Naive thymus-derived CD4-positive, alpha-beta T cell (primary cell): ENCODE results near the gene ZNF280D. TPM values are rescaled to one million over a fixed set of nuclear protein-coding genes. Genes with fewer than 3 reads are reported as not detected.

Experiments used
- ATAC-seq: fragments of 150-1000 bp; cut with Tn5 transposase; 2 replicates; pipeline ENCODE4 v1.10.0; 2021; ENCODE audit warnings: mild to moderate bottlenecking, moderate library complexity
- CTCF ChIA-PET: fragments of 350-600 bp; sonication (Branson Sonifier 250); formaldehyde crosslinking; loops from one replicate; lab custom pipeline; 2021; ENCODE audit warnings: antibody characterized with exemption; lab: Charles Lee
- POLR2A ChIA-PET: fragments of 350-600 bp; sonication (Branson Sonifier 250); formaldehyde crosslinking; loops from one replicate; lab custom pipeline; 2021; ENCODE audit warnings: antibody characterized with exemption, inconsistent platforms; lab: Charles Lee
- DNase-seq, 9 donors: peaks; one replicate each; pipeline versions ENCODE4 v3.0.0 to v3.0.0-alpha.2; 2020 to 2022; ENCODE audit warnings: mixed read lengths in 1 of 9
- H3K27ac ChIP-seq: one replicate; pipeline ENCODE4 v1.7.0; 2013; ENCODE audit warnings: mild to moderate bottlenecking, low read depth, low read length, moderate library complexity
- H3K27me3 ChIP-seq, 2 donors: one replicate each; pipeline ENCODE4 v1.7.0; 2013; ENCODE audit warnings: low read length in 2 of 2, mild to moderate bottlenecking in 2 of 2, moderate library complexity in 2 of 2; ENCODE audit not compliant: control insufficient read depth in 2 of 2, insufficient read depth in 2 of 2
- H3K36me3 ChIP-seq, 3 experiments: 1 replicate in 2 of 3; 2 replicates in 1 of 3; pipeline ENCODE4 v1.7.0; 2013; ENCODE audit warnings: low read length in 3 of 3, mild to moderate bottlenecking in 3 of 3, moderate library complexity in 1 of 3; ENCODE audit not compliant: insufficient read depth in 3 of 3, control insufficient read depth in 2 of 3
- H3K4me1 ChIP-seq, 2 donors: one replicate each; pipeline ENCODE4 v1.7.0; 2013; ENCODE audit warnings: low read length in 2 of 2, mild to moderate bottlenecking in 2 of 2, moderate library complexity in 1 of 2; ENCODE audit not compliant: control insufficient read depth in 2 of 2, insufficient read depth in 2 of 2
- H3K4me3 ChIP-seq: 2 replicates; pipeline ENCODE4 v1.7.0; 2013; ENCODE audit warnings: mild to moderate bottlenecking, low read length
- H3K9me3 ChIP-seq, 3 experiments: 1 replicate in 2 of 3; 2 replicates in 1 of 3; pipeline ENCODE4 v1.7.0; 2013; ENCODE audit warnings: low read length in 3 of 3; ENCODE audit not compliant: control insufficient read depth in 2 of 3
- H3K27ac Mint-ChIP-seq, 9 donors: one replicate each; pipeline ENCODE4 v1.8.0; 2020 to 2022; ENCODE audit warnings: mixed read lengths in 9 of 9, mild to moderate bottlenecking in 8 of 9, moderate library complexity in 5 of 9, inconsistent platforms in 2 of 9
- H3K27me3 Mint-ChIP-seq, 5 donors: one replicate each; pipeline ENCODE4 v1.8.0; 2021 to 2022; ENCODE audit warnings: mixed read lengths in 5 of 5, mild to moderate bottlenecking in 1 of 5
- H3K36me3 Mint-ChIP-seq, 5 donors: one replicate each; pipeline ENCODE4 v1.8.0; 2020 to 2022; ENCODE audit warnings: mixed read lengths in 5 of 5, mild to moderate bottlenecking in 3 of 5, inconsistent platforms in 1 of 5
- H3K4me1 Mint-ChIP-seq, 7 donors: one replicate each; pipeline ENCODE4 v1.8.0; 2020 to 2022; ENCODE audit warnings: mixed read lengths in 7 of 7, mild to moderate bottlenecking in 3 of 7, inconsistent platforms in 1 of 7
- H3K4me3 Mint-ChIP-seq, 10 donors: one replicate each; pipeline ENCODE4 v1.8.0; 2020 to 2022; ENCODE audit warnings: mild to moderate bottlenecking in 10 of 10, mixed read lengths in 10 of 10, moderate library complexity in 6 of 10, inconsistent platforms in 2 of 10
- H3K9me3 Mint-ChIP-seq, 11 donors: one replicate each; pipeline ENCODE4 v1.8.0; 2020 to 2022; ENCODE audit warnings: mixed read lengths in 11 of 11, mild to moderate bottlenecking in 4 of 11, inconsistent platforms in 1 of 11, moderate library complexity in 1 of 11
- intact Hi-C, 2 donors: fragments of 100-400 bp; cut with micrococcal nuclease; formaldehyde crosslinking; loops; one replicate each; pipeline ENCODE4 v1.15.1; 2023
- polyA plus RNA-seq, 2 donors: library from polyadenylated mRNA; unstranded; fragments of 300-500 nt; fragmentation: Illumina TruSeq; gene quantifications; one replicate each; pipeline ENCODE4 v1.2.3, GENCODE V29; 2021
- total RNA-seq, 6 experiments: library from RNA in 5 of 6; stranded (reverse) in 5 of 6; gene quantifications; 1 replicate in 5 of 6; 2 replicates in 1 of 6; pipeline ENCODE4 v1.2.3 and lab custom pipeline; 2021 to 2026

The ZNF280D gene
- total and polyA plus RNA-seq, 7 experiments from 2014 or later, result 9.3 to 59.0 (median 37.6) TPM

GRCh38 chr15:56754772-56755370, 21.6 kb upstream of the ZNF280D start:
- CTCF ChIA-PET, result interaction anchor here (0.7 kb wide), 1 partner anchor 499 kb away, joined by 3 read pairs; no protein-coding TSS in a partner anchor
- H3K27ac Mint-ChIP-seq, result no peak overlapping the region
- H3K36me3 ChIP-seq, result no peaks in the 10 kb centered on the region
- H3K27me3 ChIP-seq, result no peaks in the 10 kb centered on the region
- DNase-seq (no peak), ATAC-seq (no peak)
- no peaks in the 10 kb centered on the region for H3K4me1 ChIP-seq
- H3K36me3 Mint-ChIP-seq, result no peaks in the 10 kb centered on the region
- H3K4me3 Mint-ChIP-seq, result no peak overlapping the region
- H3K4me3 ChIP-seq, result no peak overlapping the region
- intact Hi-C loops, result no loop called here
- POLR2A ChIA-PET, result no interaction called here
- H3K27me3 Mint-ChIP-seq, result peaks cover 0 to 13% (median 7%) of the 10 kb centered on the region in 5 donors
- peaks cover 0 to 4% (median 0%) of the 10 kb centered on the region in 7 donors for H3K4me1 Mint-ChIP-seq
- peaks cover 0 to 5% (median 0%) of the 10 kb centered on the region in 11 donors for H3K9me3 Mint-ChIP-seq
- H3K9me3 ChIP-seq, result no peaks in the 10 kb centered on the region
- H3K27ac ChIP-seq, result no peak overlapping the region

GRCh38 chr15:56752986-56753385, 19.7 kb upstream of the ZNF280D start:
- no peaks in the 10 kb centered on the region for H3K4me1 ChIP-seq
- H3K9me3 Mint-ChIP-seq, result peaks cover 0 to 5% (median 0%) of the 10 kb centered on the region in 11 donors
- CTCF ChIA-PET, result no interaction called here
- no peaks in the 10 kb centered on the region for H3K36me3 Mint-ChIP-seq
- DNase-seq, result no peak
- H3K36me3 ChIP-seq, result no peaks in the 10 kb centered on the region
- H3K27ac Mint-ChIP-seq, result no peak overlapping the region
- peaks cover 0 to 13% (median 7%) of the 10 kb centered on the region in 5 donors for H3K27me3 Mint-ChIP-seq
- intact Hi-C loops, result no loop called here
- H3K27me3 ChIP-seq, result no peaks in the 10 kb centered on the region
- POLR2A ChIA-PET, result no interaction called here
- no peak overlapping the region for H3K4me3 ChIP-seq
- no peak for ATAC-seq
- H3K4me1 Mint-ChIP-seq, result peaks cover 0 to 2% (median 0%) of the 10 kb centered on the region in 7 donors
- no peaks in the 10 kb centered on the region for H3K9me3 ChIP-seq
- H3K4me3 Mint-ChIP-seq, result no peak overlapping the region
- H3K27ac ChIP-seq, result no peak overlapping the region

GRCh38 chr15:56749982-56750381, 16.7 kb upstream of the ZNF280D start:
- no peak for ATAC-seq
- intact Hi-C loops, result no loop called here
- H3K27me3 Mint-ChIP-seq, result peaks cover 5 to 8% (median 8%) of the 10 kb centered on the region in 5 donors
- H3K4me3 Mint-ChIP-seq, result no peak overlapping the region
- Histone ChIP-seq H3K27me3 (no peaks in the 10 kb centered on the region), H3K27ac (no peak overlapping the region), H3K4me1 (no peaks in the 10 kb centered on the region), H3K9me3 (no peaks in the 10 kb centered on the region), H3K4me3 (no peak overlapping the region), H3K36me3 (no peaks in the 10 kb centered on the region)
- no peak overlapping the region for H3K27ac Mint-ChIP-seq
- POLR2A ChIA-PET, result interaction anchor here (1.3 kb wide), 1 partner anchor 17 kb away, joined by 3 read pairs; the partner anchor contains the start of gene ZNF280D
- no peaks in the 10 kb centered on the region for H3K9me3 Mint-ChIP-seq
- no peaks in the 10 kb centered on the region for H3K36me3 Mint-ChIP-seq
- H3K4me1 Mint-ChIP-seq, result no peaks in the 10 kb centered on the region
- DNase-seq, result no peak
- CTCF ChIA-PET, result no interaction called here

- H3K9me3 ChIP-seq, result no peaks in the 10 kb centered on the region
- Mint-ChIP-seq H3K27ac (no peak overlapping the region), H3K36me3 (peaks cover 0 to 4% (median 0%) of the 10 kb centered on the region in 5 donors), H3K4me1 (no peaks in the 10 kb centered on the region), H3K9me3 (no peaks in the 10 kb centered on the region), H3K27me3 (peaks cover 0 to 19% (median 7%) of the 10 kb centered on the region in 5 donors), H3K4me3 (no peak overlapping the region)
- no peaks in the 10 kb centered on the region for H3K4me1 ChIP-seq
- no peak for ATAC-seq
- no peak overlapping the region for H3K4me3 ChIP-seq
- no peak for DNase-seq
- intact Hi-C loops, result no loop called here
- ChIA-PET CTCF (interaction anchor here (0.7 kb wide), 1 partner anchor 1000 kb away, joined by 3 read pairs; no protein-coding TSS in a partner anchor), POLR2A (no interaction called here)
- no peaks in the 10 kb centered on the region for H3K27me3 ChIP-seq
- H3K36me3 ChIP-seq, result no peaks in the 10 kb centered on the region
- no peak overlapping the region for H3K27ac ChIP-seq
Observed at GRCh38 chr15:56744701-56745683, 11.7 kb upstream of the ZNF280D start.

GRCh38 chr15:56741541-56741940, 8.2 kb upstream of the ZNF280D start:
- Mint-ChIP-seq H3K27me3 (peaks cover 0 to 17% (median 5%) of the 10 kb centered on the region in 5 donors), H3K27ac (no peak overlapping the region), H3K9me3 (no peaks in the 10 kb centered on the region), H3K36me3 (peaks cover 0 to 4% (median 0%) of the 10 kb centered on the region in 5 donors), H3K4me3 (no peak overlapping the region), H3K4me1 (no peaks in the 10 kb centered on the region)
- intact Hi-C loops, result no loop called here
- ChIA-PET POLR2A (no interaction called here), CTCF (no interaction called here)
- H3K27ac ChIP-seq, result no peak overlapping the region
- no peaks in the 10 kb centered on the region for H3K9me3 ChIP-seq
- H3K4me3 ChIP-seq, result no peak overlapping the region
- no peak for ATAC-seq
- no peaks in the 10 kb centered on the region for H3K27me3 ChIP-seq
- no peaks in the 10 kb centered on the region for H3K4me1 ChIP-seq
- H3K36me3 ChIP-seq, result no peaks in the 10 kb centered on the region
- no peak for DNase-seq

GRCh38 chr15:56739964-56740640, 6.8 kb upstream of the ZNF280D start:
- intact Hi-C loops, result loop anchor here in 1 of 2 donors (10.0 kb wide), 1 partner anchor 965 kb away; the partner anchor contains the start of gene POLR2M
- no peak overlapping the region for H3K27ac Mint-ChIP-seq
- H3K36me3 ChIP-seq, result no peaks in the 10 kb centered on the region
- no peak overlapping the region for H3K4me3 Mint-ChIP-seq
- ChIA-PET CTCF (no interaction called here), POLR2A (no interaction called here)
- H3K36me3 Mint-ChIP-seq, result peaks cover 0 to 4% (median 0%) of the 10 kb centered on the region in 5 donors
- no peaks in the 10 kb centered on the region for H3K9me3 ChIP-seq
- H3K9me3 Mint-ChIP-seq, result peaks cover 0 to 3% (median 0%) of the 10 kb centered on the region in 11 donors
- no peak for ATAC-seq
- H3K4me1 Mint-ChIP-seq, result peaks cover 0 to 3% (median 0%) of the 10 kb centered on the region in 7 donors
- no peak overlapping the region for H3K27ac ChIP-seq
- no peak overlapping the region for H3K4me3 ChIP-seq
- H3K4me1 ChIP-seq, result no peaks in the 10 kb centered on the region
- H3K27me3 Mint-ChIP-seq, result peaks cover 0 to 17% (median 3%) of the 10 kb centered on the region in 5 donors
- DNase-seq, result no peak
- no peaks in the 10 kb centered on the region for H3K27me3 ChIP-seq
